ENCODE data around the gene GJA3. TPM values are rescaled to one million over a fixed set of nuclear protein-coding genes. Genes with fewer than 3 reads are reported as not detected.

Gene GJA3
- total RNA-seq, 1 experiment from 2014 or later, result 0.15 TPM

- Histone ChIP-seq H3K27ac (no peak overlapping the region), H3K79me2 (ENCODE audit: low read depth) (no peaks in the 10 kb centered on the region), H3F3A (ENCODE audit: insufficient read depth, low read depth) (peaks cover 11% of the 10 kb centered on the region; the same call in 1 of the 2 replicates), H4K20me1 (ENCODE audit: insufficient read depth) (no peaks in the 10 kb centered on the region), H3K27me3 (ENCODE audit: insufficient read depth, low read depth) (no peaks in the 10 kb centered on the region), H3K9me2 (ENCODE audit: insufficient read depth) (no peaks in the 10 kb centered on the region), H3K9me3 (ENCODE audit: insufficient read depth, low read depth) (0 out of 2 replicates have a peak, but pooled peaks cover 7% of the 10 kb centered on the region), H3K4me2 (no peak overlapping the region), H2AFZ (no peak overlapping the region), H3K4me3 (no peak overlapping the region), H3K36me3 (ENCODE audit: low read depth) (no peaks in the 10 kb centered on the region), H3K4me1 (replicated peaks; ENCODE audit: insufficient read depth) (peaks cover 8% of the 10 kb centered on the region)
- TF ChIP-seq CTCF (conservative IDR thresholded peaks at IDR 0.05) (no peak), EZH2 (IDR thresholded peaks at IDR 0.05; ENCODE audit: low read depth) (no peak)
- CTCF ChIA-PET, result interaction anchor here (0.6 kb wide), 1 partner anchor 819 kb away, joined by 3 read pairs; no protein-coding TSS in a partner anchor
- POLR2A ChIA-PET (ENCODE audit: unreplicated experiment), result no interaction called here
- intact Hi-C loops (cut with micrococcal nuclease; ENCODE audit: unreplicated experiment), result loop anchor here (10.0 kb wide), 1 partner anchor 729 kb away; no protein-coding TSS in a partner anchor
- no peak for DNase-seq
- no TSS peak for BruUV-seq (replicated peaks)
These were observed 34.9 kb upstream of the GJA3 start for GRCh38 chr13:20195801-20196200.

- intact Hi-C loops (cut with micrococcal nuclease; ENCODE audit: unreplicated experiment), result loop anchor here (10.0 kb wide), 1 partner anchor 731 kb away; no protein-coding TSS in a partner anchor
- no peaks in the 10 kb centered on the region for H3K9me2 ChIP-seq (ENCODE audit: insufficient read depth)
- no peak overlapping the region for H3K4me2 ChIP-seq
- ChIA-PET POLR2A (ENCODE audit: unreplicated experiment) (no interaction called here), CTCF (no interaction called here)
- peaks cover 19% of the 10 kb centered on the region for H3K4me1 ChIP-seq (replicated peaks; ENCODE audit: insufficient read depth)
- BruUV-seq (replicated peaks), result no TSS peak
- H2AFZ ChIP-seq, result no peak overlapping the region
- no peak overlapping the region for H3K27ac ChIP-seq
- no peak for TF ChIP-seq EZH2 (IDR thresholded peaks at IDR 0.05; ENCODE audit: low read depth)
- no peak for TF ChIP-seq CTCF (conservative IDR thresholded peaks at IDR 0.05)
- peaks cover 11% of the 10 kb centered on the region; the same call in 1 of the 2 replicates for H3K36me3 ChIP-seq (ENCODE audit: low read depth)
- H3K4me3 ChIP-seq, result no peak overlapping the region
- H3K9me3 ChIP-seq (ENCODE audit: insufficient read depth, low read depth), result no peaks in the 10 kb centered on the region
- H3K27me3 ChIP-seq (ENCODE audit: insufficient read depth, low read depth), result no peaks in the 10 kb centered on the region
- DNase-seq, result no peak
- H4K20me1 ChIP-seq (ENCODE audit: insufficient read depth), result no peaks in the 10 kb centered on the region; the same call in 1 of the 2 replicates
- peaks cover 16% of the 10 kb centered on the region; the same call in 1 of the 2 replicates for H3F3A ChIP-seq (ENCODE audit: insufficient read depth, low read depth)
- peaks cover 13% of the 10 kb centered on the region; the same call in 1 of the 2 replicates for H3K79me2 ChIP-seq (ENCODE audit: low read depth)
These were observed 33.2 kb upstream of the GJA3 start for GRCh38 chr13:20193907-20194631.

- Histone ChIP-seq H3K4me2 (peak overlapping the region; percentile 85), H2AFZ (peak overlapping the region; percentile 96), H4K20me1 (ENCODE audit: insufficient read depth) (no peaks in the 10 kb centered on the region; the same call in 1 of the 2 replicates), H3F3A (ENCODE audit: insufficient read depth, low read depth) (peaks cover 16% of the 10 kb centered on the region; the same call in 1 of the 2 replicates), H3K4me1 (replicated peaks; ENCODE audit: insufficient read depth) (peaks cover 19% of the 10 kb centered on the region), H3K9me2 (ENCODE audit: insufficient read depth) (no peaks in the 10 kb centered on the region), H3K27me3 (ENCODE audit: insufficient read depth, low read depth) (no peaks in the 10 kb centered on the region), H3K79me2 (ENCODE audit: low read depth) (peaks cover 13% of the 10 kb centered on the region; the same call in 1 of the 2 replicates), H3K27ac (no peak overlapping the region), H3K36me3 (ENCODE audit: low read depth) (peaks cover 11% of the 10 kb centered on the region; the same call in 1 of the 2 replicates), H3K9me3 (ENCODE audit: insufficient read depth, low read depth) (no peaks in the 10 kb centered on the region), H3K4me3 (peak overlapping the region; percentile 70; the same call in 1 of the 2 replicates)
- DNase-seq, result no peak
- ChIA-PET CTCF (no interaction called here), POLR2A (ENCODE audit: unreplicated experiment) (no interaction called here)
- no peak for TF ChIP-seq EZH2 (IDR thresholded peaks at IDR 0.05; ENCODE audit: low read depth)
- TF ChIP-seq CTCF (conservative IDR thresholded peaks at IDR 0.05), result no peak
- no TSS peak for BruUV-seq (replicated peaks)
- intact Hi-C loops (cut with micrococcal nuclease; ENCODE audit: unreplicated experiment), result loop anchor here (10.0 kb wide), 1 partner anchor 731 kb away; no protein-coding TSS in a partner anchor
These were observed 32.5 kb upstream of the GJA3 start for GRCh38 chr13:20193162-20193906.

Data from PC-9 (cell line).